Liver (tissue), 2 donors: Measurements from ENCODE around the gene SEMA4D.

Experiments used
- GABPA ChIP-seq, 2 donors: IDR thresholded peaks in 1 of 2; conservative IDR thresholded peaks in 1 of 2; 2 replicates each; pipeline ENCODE4 v1.6.1; 2016; ENCODE audit warnings: antibody characterized with exemption in 2 of 2, mild to moderate bottlenecking in 1 of 2, moderate library complexity in 1 of 2
- JUND ChIP-seq, 2 donors: IDR thresholded peaks; 2 replicates each; pipeline ENCODE4 v1.6.1; 2016; ENCODE audit warnings: antibody characterized with exemption in 2 of 2
- TAF1 ChIP-seq: conservative IDR thresholded peaks from 2 replicates; pipeline ENCODE4 v1.6.1; 2016; ENCODE audit warnings: antibody characterized with exemption, mild to moderate bottlenecking
- donor health status: healthy.

DNA sequence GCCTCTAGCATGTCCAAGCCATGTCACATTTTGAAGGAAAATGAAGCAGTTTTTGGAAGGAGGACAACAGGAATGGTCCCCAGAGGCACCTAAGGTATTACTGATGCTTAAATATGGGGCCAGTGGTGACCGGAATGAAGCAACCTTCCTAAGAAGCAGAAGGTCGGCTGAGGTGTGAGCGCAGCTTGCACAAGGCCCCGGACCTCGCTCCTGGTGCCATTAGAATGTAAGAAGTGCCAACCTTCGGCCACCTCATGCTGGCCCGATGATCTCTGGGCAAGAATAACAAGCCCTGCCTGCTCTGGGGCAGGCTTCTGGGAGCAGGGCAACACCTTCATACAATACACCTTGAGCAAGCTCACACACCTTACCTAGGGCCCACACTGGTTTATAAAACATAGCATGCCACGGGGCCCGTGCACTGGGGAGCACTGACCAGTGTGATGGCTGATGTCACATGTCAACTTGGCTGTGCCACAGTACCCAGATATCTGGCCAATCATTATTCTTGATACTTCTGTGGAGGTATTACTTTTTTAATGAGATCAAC lies 21.9 kb downstream of the SEMA4D start:
- TF ChIP-seq GABPA (IDR thresholded peaks at IDR 0.05 in 1 of 2, conservative IDR thresholded peaks at IDR 0.05 in 1 of 2) = no peak
- no peak for TF ChIP-seq TAF1
- TF ChIP-seq JUND (IDR thresholded peaks at IDR 0.05) = no peak
